ENCODE measurements around the gene FAM210A.

FAM210A gene

DNA sequence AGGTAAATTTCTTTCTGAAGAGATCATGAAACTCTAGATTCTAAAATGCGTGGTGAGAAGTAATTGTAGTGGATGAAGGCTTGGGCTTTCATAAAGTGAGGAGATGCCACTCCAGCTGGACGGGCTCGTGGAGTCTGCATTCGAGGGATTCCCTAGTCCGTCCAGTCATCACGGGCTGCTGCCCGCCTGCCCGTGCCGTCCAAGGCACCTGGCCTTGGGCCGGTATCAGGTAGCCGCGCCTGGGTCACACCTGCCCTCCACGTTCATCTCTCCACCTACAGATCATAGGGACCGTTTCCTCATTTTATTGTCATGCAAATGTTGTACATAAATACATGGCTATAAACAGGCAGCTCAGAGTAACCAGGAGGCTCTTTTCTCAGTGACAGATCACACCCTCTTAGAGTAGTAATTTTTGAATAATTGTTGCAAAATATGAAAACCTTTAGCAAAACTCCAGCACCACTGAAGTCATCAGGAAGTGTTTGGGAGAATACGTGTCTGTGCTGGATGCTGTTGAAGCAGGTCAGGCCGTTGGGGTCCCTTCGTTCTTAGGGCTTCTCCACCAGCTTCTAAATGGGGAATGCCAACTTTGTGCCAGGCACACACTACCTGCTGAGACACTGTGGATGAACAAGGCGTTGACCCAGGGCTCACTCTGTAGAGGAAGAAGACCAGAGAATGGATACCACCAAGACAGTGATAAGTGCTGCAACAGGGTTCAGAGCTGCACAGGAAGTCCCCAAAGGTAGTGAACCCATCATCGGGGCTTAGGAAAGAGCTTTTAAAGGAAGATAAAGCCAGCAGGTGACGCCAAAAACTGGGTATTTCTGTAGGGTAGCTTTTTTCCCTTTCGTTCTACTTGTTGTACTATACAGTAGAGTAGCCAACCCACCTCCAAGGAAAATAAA, 112.5 kb downstream of the FAM210A start:
- Histone ChIP-seq H3K27me3 (ENCODE audit: insufficient read depth, insufficient read length) (no peaks in the 10 kb centered on the region), H3K4me3 (ENCODE audit: insufficient read length, low read depth) (no peak overlapping the region), H3K9me3 (ENCODE audit: insufficient read depth, low read length) (no peaks in the 10 kb centered on the region), H3K4me1 (ENCODE audit: insufficient read depth, insufficient read length) (no peaks in the 10 kb centered on the region), H3K36me3 (ENCODE audit: insufficient read depth, insufficient read length, low read length) (no peaks in the 10 kb centered on the region), H3K9ac (ENCODE audit: insufficient read length, low read depth) (no peak overlapping the region)
- TF ChIP-seq ZNF274 (IDR thresholded peaks at IDR 0.05; ENCODE audit: low read depth, low read length): no peak
- TF ChIP-seq SUZ12 (IDR thresholded peaks at IDR 0.05; ENCODE audit: extremely low read depth, insufficient read depth, insufficient read length): no peak
- TF ChIP-seq YY1 (IDR thresholded peaks at IDR 0.05; ENCODE audit: insufficient read depth, insufficient read length): no peak
- DNase-seq (ENCODE audit: low read depth, low spot score): no peak

Data from NT2/D1 (cell line).